ENCODE results near the gene FBXW8.

- TF ChIP-seq POLR2A (IDR thresholded peaks at IDR 0.05) (no peak), CTCF (IDR thresholded peaks at IDR 0.05) (no peak)
These were observed 134.6 kb downstream of the FBXW8 start for GRCh38 chr12:117045160-117046010.

Measured in thyroid gland (tissue), 4 donors.